ENCODE data around the gene ANKH.

ANKH gene

GRCh38 chr5:14743601-14744295 is 127.8 kb downstream of the ANKH start:
- no peaks in the 10 kb centered on the region for H3K4me1 ChIP-seq (ENCODE audit: control insufficient read depth, insufficient read depth, low read length, poor library complexity, severe bottlenecking)
- no peaks in the 10 kb centered on the region for H3K9me3 ChIP-seq (ENCODE audit: control insufficient read depth, low read length)
- DNase-seq = no peak
- H3K4me3 ChIP-seq (ENCODE audit: insufficient read depth, low read depth, low read length, poor library complexity, severe bottlenecking) = no peak overlapping the region
- H3K27ac ChIP-seq (ENCODE audit: insufficient read depth, low read length, poor library complexity, severe bottlenecking) = no peak overlapping the region
- peaks cover 58% of the 10 kb centered on the region for H3K36me3 ChIP-seq (ENCODE audit: control insufficient read depth, insufficient read depth, low read length)
- no peaks in the 10 kb centered on the region for H3K27me3 ChIP-seq (replicated peaks; ENCODE audit: control insufficient read depth, insufficient read depth, low read length, poor library complexity, severe bottlenecking)

GRCh38 chr5:14742498-14742897 is 129.1 kb downstream of the ANKH start:
- Histone ChIP-seq H3K36me3 (ENCODE audit: control insufficient read depth, insufficient read depth, low read length) (peaks cover 55% of the 10 kb centered on the region), H3K4me1 (ENCODE audit: control insufficient read depth, insufficient read depth, low read length, poor library complexity, severe bottlenecking) (no peaks in the 10 kb centered on the region), H3K27ac (ENCODE audit: insufficient read depth, low read length, poor library complexity, severe bottlenecking) (no peak overlapping the region), H3K4me3 (ENCODE audit: insufficient read depth, low read depth, low read length, poor library complexity, severe bottlenecking) (no peak overlapping the region), H3K27me3 (replicated peaks; ENCODE audit: control insufficient read depth, insufficient read depth, low read length, poor library complexity, severe bottlenecking) (no peaks in the 10 kb centered on the region), H3K9me3 (ENCODE audit: control insufficient read depth, low read length) (no peaks in the 10 kb centered on the region)
- DNase-seq = no peak

- no peak for DNase-seq
- Histone ChIP-seq H3K27ac (ENCODE audit: insufficient read depth, low read length, poor library complexity, severe bottlenecking) (no peak overlapping the region), H3K4me1 (ENCODE audit: control insufficient read depth, insufficient read depth, low read length, poor library complexity, severe bottlenecking) (no peaks in the 10 kb centered on the region), H3K27me3 (replicated peaks; ENCODE audit: control insufficient read depth, insufficient read depth, low read length, poor library complexity, severe bottlenecking) (no peaks in the 10 kb centered on the region), H3K4me3 (ENCODE audit: insufficient read depth, low read depth, low read length, poor library complexity, severe bottlenecking) (no peak overlapping the region), H3K9me3 (ENCODE audit: control insufficient read depth, low read length) (no peaks in the 10 kb centered on the region), H3K36me3 (ENCODE audit: control insufficient read depth, insufficient read depth, low read length) (peaks cover 54% of the 10 kb centered on the region)
These were observed 129.7 kb downstream of the ANKH start for GRCh38 chr5:14741801-14742440.

GRCh38 chr5:14741131-14741530 is 130.4 kb downstream of the ANKH start:
- DNase-seq = no peak
- H3K36me3 ChIP-seq (ENCODE audit: control insufficient read depth, insufficient read depth, low read length) = peaks cover 49% of the 10 kb centered on the region

GRCh38 chr5:14739981-14740380 is 131.6 kb downstream of the ANKH start:
- DNase-seq = no peak
- Histone ChIP-seq H3K27ac (ENCODE audit: insufficient read depth, low read length, poor library complexity, severe bottlenecking) (no peak overlapping the region), H3K4me1 (ENCODE audit: control insufficient read depth, insufficient read depth, low read length, poor library complexity, severe bottlenecking) (no peaks in the 10 kb centered on the region), H3K9me3 (ENCODE audit: control insufficient read depth, low read length) (no peaks in the 10 kb centered on the region), H3K4me3 (ENCODE audit: insufficient read depth, low read depth, low read length, poor library complexity, severe bottlenecking) (no peak overlapping the region), H3K36me3 (ENCODE audit: control insufficient read depth, insufficient read depth, low read length) (peaks cover 47% of the 10 kb centered on the region), H3K27me3 (replicated peaks; ENCODE audit: control insufficient read depth, insufficient read depth, low read length, poor library complexity, severe bottlenecking) (no peaks in the 10 kb centered on the region)

More at GRCh38 chr5:14741131-14741530, 130.4 kb downstream of the ANKH start:
- H3K4me1 ChIP-seq (ENCODE audit: control insufficient read depth, insufficient read depth, low read length, poor library complexity, severe bottlenecking) = no peaks in the 10 kb centered on the region
- H3K27me3 ChIP-seq (replicated peaks; ENCODE audit: control insufficient read depth, insufficient read depth, low read length, poor library complexity, severe bottlenecking) = no peaks in the 10 kb centered on the region
- H3K4me3 ChIP-seq (ENCODE audit: insufficient read depth, low read depth, low read length, poor library complexity, severe bottlenecking) = no peak overlapping the region
- H3K9me3 ChIP-seq (ENCODE audit: control insufficient read depth, low read length) = no peaks in the 10 kb centered on the region
- H3K27ac ChIP-seq (ENCODE audit: insufficient read depth, low read length, poor library complexity, severe bottlenecking) = no peak overlapping the region

GRCh38 chr5:14739538-14739937 is 132.0 kb downstream of the ANKH start:
- H3K27me3 ChIP-seq (replicated peaks; ENCODE audit: control insufficient read depth, insufficient read depth, low read length, poor library complexity, severe bottlenecking) = no peaks in the 10 kb centered on the region
- H3K27ac ChIP-seq (ENCODE audit: insufficient read depth, low read length, poor library complexity, severe bottlenecking) = no peak overlapping the region
- H3K36me3 ChIP-seq (ENCODE audit: control insufficient read depth, insufficient read depth, low read length) = peaks cover 45% of the 10 kb centered on the region
- no peaks in the 10 kb centered on the region for H3K4me1 ChIP-seq (ENCODE audit: control insufficient read depth, insufficient read depth, low read length, poor library complexity, severe bottlenecking)
- no peak overlapping the region for H3K4me3 ChIP-seq (ENCODE audit: insufficient read depth, low read depth, low read length, poor library complexity, severe bottlenecking)
- DNase-seq = no peak
- H3K9me3 ChIP-seq (ENCODE audit: control insufficient read depth, low read length) = no peaks in the 10 kb centered on the region

- DNase-seq = no peak
- Histone ChIP-seq H3K4me3 (ENCODE audit: insufficient read depth, low read depth, low read length, poor library complexity, severe bottlenecking) (no peak overlapping the region), H3K27ac (ENCODE audit: insufficient read depth, low read length, poor library complexity, severe bottlenecking) (no peak overlapping the region), H3K9me3 (ENCODE audit: control insufficient read depth, low read length) (no peaks in the 10 kb centered on the region), H3K4me1 (ENCODE audit: control insufficient read depth, insufficient read depth, low read length, poor library complexity, severe bottlenecking) (no peaks in the 10 kb centered on the region), H3K27me3 (replicated peaks; ENCODE audit: control insufficient read depth, insufficient read depth, low read length, poor library complexity, severe bottlenecking) (no peaks in the 10 kb centered on the region), H3K36me3 (ENCODE audit: control insufficient read depth, insufficient read depth, low read length) (peaks cover 41% of the 10 kb centered on the region)
These were observed 133.5 kb downstream of the ANKH start for GRCh38 chr5:14738050-14738449.

GRCh38 chr5:14737291-14737690 is 134.3 kb downstream of the ANKH start:
- Histone ChIP-seq H3K36me3 (ENCODE audit: control insufficient read depth, insufficient read depth, low read length) (peaks cover 40% of the 10 kb centered on the region), H3K27me3 (replicated peaks; ENCODE audit: control insufficient read depth, insufficient read depth, low read length, poor library complexity, severe bottlenecking) (no peaks in the 10 kb centered on the region), H3K4me3 (ENCODE audit: insufficient read depth, low read depth, low read length, poor library complexity, severe bottlenecking) (no peak overlapping the region), H3K9me3 (ENCODE audit: control insufficient read depth, low read length) (no peaks in the 10 kb centered on the region), H3K4me1 (ENCODE audit: control insufficient read depth, insufficient read depth, low read length, poor library complexity, severe bottlenecking) (no peaks in the 10 kb centered on the region), H3K27ac (ENCODE audit: insufficient read depth, low read length, poor library complexity, severe bottlenecking) (no peak overlapping the region)
- no peak for DNase-seq

GRCh38 chr5:14735944-14736343 is 135.6 kb downstream of the ANKH start:
- Histone ChIP-seq H3K4me3 (ENCODE audit: insufficient read depth, low read depth, low read length, poor library complexity, severe bottlenecking) (no peak overlapping the region), H3K27ac (ENCODE audit: insufficient read depth, low read length, poor library complexity, severe bottlenecking) (no peak overlapping the region), H3K27me3 (replicated peaks; ENCODE audit: control insufficient read depth, insufficient read depth, low read length, poor library complexity, severe bottlenecking) (no peaks in the 10 kb centered on the region), H3K9me3 (ENCODE audit: control insufficient read depth, low read length) (no peaks in the 10 kb centered on the region), H3K36me3 (ENCODE audit: control insufficient read depth, insufficient read depth, low read length) (peaks cover 26% of the 10 kb centered on the region), H3K4me1 (ENCODE audit: control insufficient read depth, insufficient read depth, low read length, poor library complexity, severe bottlenecking) (no peaks in the 10 kb centered on the region)
- no peak for DNase-seq

GRCh38 chr5:14734396-14734795 is 137.2 kb downstream of the ANKH start:
- Histone ChIP-seq H3K9me3 (ENCODE audit: control insufficient read depth, low read length) (no peaks in the 10 kb centered on the region), H3K36me3 (ENCODE audit: control insufficient read depth, insufficient read depth, low read length) (peaks cover 14% of the 10 kb centered on the region), H3K4me3 (ENCODE audit: insufficient read depth, low read depth, low read length, poor library complexity, severe bottlenecking) (no peak overlapping the region), H3K4me1 (ENCODE audit: control insufficient read depth, insufficient read depth, low read length, poor library complexity, severe bottlenecking) (no peaks in the 10 kb centered on the region), H3K27ac (ENCODE audit: insufficient read depth, low read length, poor library complexity, severe bottlenecking) (no peak overlapping the region), H3K27me3 (replicated peaks; ENCODE audit: control insufficient read depth, insufficient read depth, low read length, poor library complexity, severe bottlenecking) (no peaks in the 10 kb centered on the region)
- no peak for DNase-seq

All from effector memory CD4-positive, alpha-beta T cell (primary cell).